Measurements from ENCODE around the gene GRIA3. TPM values are rescaled to one million over a fixed set of nuclear protein-coding genes. Genes with fewer than 3 reads are reported as not detected.
"Not testable (repeated sequence)": the region's sequence is repeated elsewhere in the genome, so short reads cannot be mapped to it uniquely, and the experiment has no call there.

GRIA3 gene
- total RNA-seq, 2 donors from 2014 or later: 0.17 to 0.85 TPM

DNA sequence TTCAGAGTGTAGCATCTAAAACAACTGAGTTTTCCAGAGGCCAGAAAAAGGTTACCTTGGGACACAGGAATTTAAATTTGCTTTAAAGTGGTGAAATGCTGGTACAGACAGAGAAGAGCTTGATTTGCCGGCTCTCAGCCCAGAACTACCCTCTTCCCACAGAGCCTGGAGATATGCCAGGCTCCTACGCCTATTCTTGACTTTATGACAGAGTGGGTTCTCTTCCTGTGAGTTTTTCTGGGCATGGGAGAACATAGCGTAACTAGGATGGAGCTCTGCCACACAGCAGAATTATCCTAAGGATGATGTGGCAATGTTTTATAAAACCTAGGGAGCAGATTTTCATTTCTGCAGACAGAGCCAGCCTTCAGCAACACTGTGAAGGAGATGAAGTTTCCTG, 241.8 kb downstream of the GRIA3 start:
- H3K36me3 ChIP-seq: no peaks in the 10 kb centered on the region
- H3K9ac ChIP-seq (ENCODE audit: low read depth in 2 of 2, low read length in 2 of 2): no peak overlapping the region
- no peaks in the 10 kb centered on the region for H3K27me3 ChIP-seq
- no peak overlapping the region for H3K4me3 ChIP-seq
- DNase-seq: no peak
- intact Hi-C loops (cut with DNase I): loop anchor here (10.0 kb wide), 1 partner anchor 251 kb away; no protein-coding TSS in a partner anchor
- no peaks in the 10 kb centered on the region for H3K4me1 ChIP-seq
- no peaks in the 10 kb centered on the region for H3K9me3 ChIP-seq
- TF ChIP-seq, protein P1, sequence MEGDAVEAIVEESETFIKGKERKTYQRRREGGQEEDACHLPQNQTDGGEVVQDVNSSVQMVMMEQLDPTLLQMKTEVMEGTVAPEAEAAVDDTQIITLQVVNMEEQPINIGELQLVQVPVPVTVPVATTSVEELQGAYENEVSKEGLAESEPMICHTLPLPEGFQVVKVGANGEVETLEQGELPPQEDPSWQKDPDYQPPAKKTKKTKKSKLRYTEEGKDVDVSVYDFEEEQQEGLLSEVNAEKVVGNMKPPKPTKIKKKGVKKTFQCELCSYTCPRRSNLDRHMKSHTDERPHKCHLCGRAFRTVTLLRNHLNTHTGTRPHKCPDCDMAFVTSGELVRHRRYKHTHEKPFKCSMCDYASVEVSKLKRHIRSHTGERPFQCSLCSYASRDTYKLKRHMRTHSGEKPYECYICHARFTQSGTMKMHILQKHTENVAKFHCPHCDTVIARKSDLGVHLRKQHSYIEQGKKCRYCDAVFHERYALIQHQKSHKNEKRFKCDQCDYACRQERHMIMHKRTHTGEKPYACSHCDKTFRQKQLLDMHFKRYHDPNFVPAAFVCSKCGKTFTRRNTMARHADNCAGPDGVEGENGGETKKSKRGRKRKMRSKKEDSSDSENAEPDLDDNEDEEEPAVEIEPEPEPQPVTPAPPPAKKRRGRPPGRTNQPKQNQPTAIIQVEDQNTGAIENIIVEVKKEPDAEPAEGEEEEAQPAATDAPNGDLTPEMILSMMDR (IDR thresholded peaks at IDR 0.05): no peak
- H3K27ac ChIP-seq: no peak overlapping the region

DNA sequence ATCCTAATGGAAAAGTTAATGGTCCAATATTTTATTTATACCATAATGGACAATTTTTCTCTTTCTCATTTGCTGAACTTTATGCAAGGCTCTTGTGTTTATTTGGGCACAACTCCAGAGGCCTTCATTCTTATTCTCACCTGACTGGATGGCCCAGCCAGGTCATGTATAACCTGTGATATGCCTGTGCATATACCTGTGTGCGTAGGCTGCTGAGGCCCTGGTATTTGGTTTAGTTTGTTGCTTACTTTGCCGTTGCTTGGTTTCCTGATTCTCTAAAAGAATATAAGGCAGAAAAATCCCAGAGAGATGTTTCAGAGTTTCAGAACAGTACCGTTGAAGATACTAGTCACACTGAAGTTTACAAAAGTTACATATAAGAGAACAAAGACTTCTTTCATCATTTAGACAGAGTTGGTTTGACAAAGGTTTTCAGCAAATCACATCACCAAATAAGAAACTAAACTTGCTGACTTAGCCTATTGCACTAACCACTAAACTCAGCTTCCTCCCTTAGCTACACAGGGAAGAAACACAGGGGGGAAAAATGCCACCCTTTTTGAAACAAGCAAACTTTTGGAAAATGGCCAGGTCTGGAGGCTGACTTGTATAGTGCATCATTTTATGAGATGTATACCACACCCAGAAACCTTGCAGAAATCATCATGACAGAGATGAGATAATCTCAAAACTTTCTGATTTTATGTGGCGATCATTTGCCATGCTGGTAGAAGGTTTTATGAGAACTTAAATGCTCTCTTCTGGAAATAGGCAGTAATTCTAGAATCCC, 248.5 kb downstream of the GRIA3 start:
- H3K4me3 ChIP-seq: no peak overlapping the region
- TF ChIP-seq, protein P1 (IDR thresholded peaks at IDR 0.05): no peak
- H3K4me1 ChIP-seq: no peaks in the 10 kb centered on the region
- intact Hi-C loops (cut with DNase I): no loop called here
- no peaks in the 10 kb centered on the region for H3K27me3 ChIP-seq
- DNase-seq: no peak
- no peaks in the 10 kb centered on the region for H3K36me3 ChIP-seq
- no peaks in the 10 kb centered on the region for H3K9me3 ChIP-seq
- no peak overlapping the region for H3K27ac ChIP-seq
- no peak overlapping the region for H3K9ac ChIP-seq (ENCODE audit: low read depth in 2 of 2, low read length in 2 of 2)

DNA sequence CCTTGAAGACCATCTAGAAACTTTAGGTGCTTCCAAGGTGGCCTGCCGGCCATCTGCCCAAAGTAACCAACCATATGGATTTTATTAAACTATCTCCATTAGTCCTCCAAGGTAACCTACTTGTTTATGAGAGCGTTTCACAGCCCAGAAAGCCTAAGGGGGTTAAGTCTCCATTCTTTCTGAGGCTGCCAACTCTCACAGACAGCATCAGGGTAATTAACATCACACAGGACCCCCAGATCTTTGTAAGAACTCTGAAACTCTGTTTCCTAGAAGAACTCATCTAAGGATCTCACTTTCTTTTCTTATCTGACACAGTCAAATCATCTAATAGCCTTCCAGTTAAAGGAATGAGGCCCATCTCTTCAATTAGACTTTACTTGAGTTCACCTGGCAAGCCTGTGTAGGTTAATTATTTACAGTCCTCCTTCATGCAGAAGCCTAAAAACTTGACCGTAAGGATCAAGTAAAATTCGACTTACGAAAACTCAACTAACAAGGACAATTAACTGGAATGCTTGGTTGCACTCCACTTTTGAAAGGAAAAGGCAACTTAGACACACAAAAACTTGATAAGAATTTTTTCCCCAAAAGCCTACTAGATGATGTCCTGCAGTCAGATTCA, 252.5 kb downstream of the GRIA3 start:
- no peaks in the 10 kb centered on the region for H3K9me3 ChIP-seq
- no peaks in the 10 kb centered on the region for H3K4me1 ChIP-seq
- H3K27me3 ChIP-seq: no peaks in the 10 kb centered on the region
- TF ChIP-seq, protein P1 (IDR thresholded peaks at IDR 0.05): no peak
- H3K36me3 ChIP-seq: no peaks in the 10 kb centered on the region
- no peak overlapping the region for H3K27ac ChIP-seq
- no peak overlapping the region for H3K4me3 ChIP-seq
- no peak overlapping the region for H3K9ac ChIP-seq (ENCODE audit: low read depth in 2 of 2, low read length in 2 of 2)
- intact Hi-C loops (cut with DNase I): no loop called here
- DNase-seq: no peak

DNA sequence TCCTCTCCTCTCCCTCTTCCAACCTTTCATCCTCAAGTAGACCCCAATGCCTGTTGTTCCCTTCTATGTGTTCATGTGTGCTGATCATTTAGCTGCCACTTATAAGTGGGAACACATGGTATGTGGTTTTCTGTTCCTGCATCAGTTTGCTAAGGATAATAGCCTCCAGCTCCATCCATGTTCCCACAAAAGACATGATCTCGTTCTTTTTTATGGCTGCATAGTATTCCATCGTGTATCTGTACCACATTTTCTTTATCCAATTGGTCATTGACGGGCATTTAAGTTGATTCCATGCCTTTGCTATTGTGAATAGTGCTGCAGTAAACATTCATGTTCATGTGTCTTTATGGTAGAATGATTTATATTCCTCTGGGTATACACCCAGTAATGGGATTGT, 255.8 kb downstream of the GRIA3 start:
- H3K4me1 ChIP-seq; H3K9ac ChIP-seq (ENCODE audit: low read depth in 2 of 2, low read length in 2 of 2); DNase-seq; H3K4me3 ChIP-seq; H3K27ac ChIP-seq; H3K9me3 ChIP-seq; H3K36me3 ChIP-seq; intact Hi-C loops (cut with DNase I); H3K27me3 ChIP-seq: not testable (repeated sequence)

DNA sequence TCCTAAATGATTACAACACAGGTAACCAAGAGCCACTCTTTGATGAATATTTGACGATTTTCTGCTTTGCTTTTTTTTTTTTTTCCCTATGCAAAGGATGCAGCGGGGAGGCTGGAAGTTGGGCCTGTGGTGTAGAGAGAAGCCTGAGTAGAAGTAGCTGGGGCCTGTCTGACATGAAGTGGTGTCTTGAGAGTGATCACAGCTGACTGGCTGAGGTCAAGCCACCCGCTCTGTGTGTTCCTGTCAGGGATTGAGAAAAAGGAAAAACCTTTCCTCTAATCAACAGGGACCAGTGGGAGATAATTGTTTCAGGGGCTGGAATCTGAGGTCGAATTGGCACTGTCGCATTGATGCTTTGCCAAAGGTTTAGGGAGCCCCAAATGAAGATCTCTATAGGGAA, 258.7 kb downstream of the GRIA3 start:
- intact Hi-C loops (cut with DNase I): no loop called here
- Histone ChIP-seq H3K9me3 (no peaks in the 10 kb centered on the region), H3K4me1 (no peaks in the 10 kb centered on the region), H3K36me3 (no peaks in the 10 kb centered on the region), H3K27me3 (no peaks in the 10 kb centered on the region), H3K27ac (no peak overlapping the region), H3K9ac (ENCODE audit: low read depth in 2 of 2, low read length in 2 of 2) (no peak overlapping the region), H3K4me3 (no peak overlapping the region)
- TF ChIP-seq, protein P1 (IDR thresholded peaks at IDR 0.05): no peak
- no peak for DNase-seq

DNA sequence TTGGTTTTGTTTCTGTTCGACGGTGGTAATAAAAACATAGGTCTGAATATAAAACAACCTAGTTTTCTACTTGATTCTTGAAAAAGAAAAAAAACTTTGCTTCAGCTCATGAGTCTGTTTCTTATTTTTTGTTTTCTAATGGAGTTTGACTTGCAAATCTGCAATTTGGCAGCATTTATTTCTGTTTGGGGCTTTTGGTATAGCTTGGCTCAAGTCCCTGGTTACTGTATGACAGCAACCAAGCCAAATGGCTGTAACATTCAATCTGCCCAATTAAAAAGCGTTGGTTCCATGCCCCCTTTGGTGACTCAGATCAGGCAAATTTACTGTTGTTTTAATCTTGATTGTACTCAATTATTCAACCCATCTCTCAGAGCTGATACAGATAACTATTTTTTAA, 263.4 kb downstream of the GRIA3 start:
- intact Hi-C loops (cut with DNase I): no loop called here
- no peak for DNase-seq
- H3K9ac ChIP-seq (ENCODE audit: low read depth in 2 of 2, low read length in 2 of 2): no peak overlapping the region

More for the DNA sequence above, 263.4 kb downstream of the GRIA3 start:
- no peaks in the 10 kb centered on the region for H3K36me3 ChIP-seq
- no peaks in the 10 kb centered on the region for H3K9me3 ChIP-seq
- TF ChIP-seq, protein P1 (IDR thresholded peaks at IDR 0.05): no peak
- H3K4me3 ChIP-seq: no peak overlapping the region
- H3K4me1 ChIP-seq: no peaks in the 10 kb centered on the region
- H3K27ac ChIP-seq: no peak overlapping the region
- H3K27me3 ChIP-seq: no peaks in the 10 kb centered on the region
